ENCODE measurements around the gene CCSER1.
A peak's percentile ranks its signal among the peaks of the same experiment; 100 is the strongest.
"Not testable (repeated sequence)": the region's sequence is repeated elsewhere in the genome, so short reads cannot be mapped to it uniquely, and the experiment has no call there.

CCSER1 gene

DNA sequence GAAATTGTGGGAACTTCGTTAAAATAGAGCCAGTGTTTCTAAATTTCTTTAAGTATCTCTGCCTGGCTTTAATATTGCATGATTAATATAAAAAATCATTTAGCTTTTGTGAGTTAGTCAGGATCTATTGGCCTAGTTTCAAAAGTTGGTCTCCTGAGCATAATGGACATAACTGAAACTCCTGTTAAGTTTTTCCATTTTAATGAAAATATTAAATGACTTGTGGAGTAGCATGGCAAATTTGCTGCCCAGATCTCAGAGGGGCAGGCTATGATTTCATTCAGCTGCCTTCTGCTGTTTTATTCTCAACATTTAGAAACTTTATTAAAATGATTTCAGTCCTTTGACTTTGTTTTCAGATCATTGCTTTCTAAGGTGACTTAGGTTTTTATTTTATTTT, 1213.6 kb downstream of the CCSER1 start:
- no peak for DNase-seq (ENCODE audit: low read depth)

DNA sequence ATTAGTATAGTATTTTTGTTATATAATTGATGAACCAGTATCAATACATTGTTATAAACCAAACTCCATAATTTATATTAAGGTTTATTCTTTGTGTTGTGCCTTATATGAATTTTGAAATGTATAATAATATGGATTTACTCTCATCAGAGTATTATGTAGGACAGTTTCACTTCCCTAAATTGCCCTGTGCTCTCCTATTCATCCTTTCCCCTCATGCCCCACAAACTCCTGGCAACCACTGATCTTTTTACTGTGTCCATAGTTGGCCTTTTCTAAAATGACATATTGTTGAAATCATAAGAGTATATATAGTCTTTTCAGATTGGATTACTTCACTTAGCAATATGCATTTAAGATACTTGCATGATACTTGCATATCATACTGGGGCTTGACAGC, 1218.4 kb downstream of the CCSER1 start:
- H3K4me3 ChIP-seq (ENCODE audit: low read depth, low read length), result no peak overlapping the region
- DNase-seq (ENCODE audit: low read depth), result no peak

More for the DNA sequence above, 1213.6 kb downstream of the CCSER1 start:
- H3K4me3 ChIP-seq (ENCODE audit: low read depth, low read length), result no peak overlapping the region

DNA sequence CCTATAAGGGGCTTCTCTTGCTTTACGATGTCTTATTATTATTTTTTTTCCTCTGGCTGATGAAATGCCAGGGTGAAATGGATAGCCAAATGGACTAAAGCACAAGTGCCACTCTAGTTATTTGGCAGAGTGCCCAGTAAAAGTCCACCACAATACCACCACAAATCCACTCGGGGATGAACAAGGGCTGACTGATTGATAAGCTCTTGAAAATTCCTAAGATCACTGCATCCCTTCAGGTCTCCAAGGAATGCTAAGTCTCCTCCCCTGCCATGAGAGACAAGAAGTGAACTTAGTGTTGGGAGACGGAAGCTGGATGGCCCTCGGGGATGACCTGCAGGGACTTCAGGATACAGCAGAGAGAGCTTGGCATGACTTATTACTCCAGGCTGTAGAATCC, 1229.3 kb downstream of the CCSER1 start:
- DNase-seq (ENCODE audit: low read depth); H3K4me3 ChIP-seq (ENCODE audit: low read depth, low read length): not testable (repeated sequence)

DNA sequence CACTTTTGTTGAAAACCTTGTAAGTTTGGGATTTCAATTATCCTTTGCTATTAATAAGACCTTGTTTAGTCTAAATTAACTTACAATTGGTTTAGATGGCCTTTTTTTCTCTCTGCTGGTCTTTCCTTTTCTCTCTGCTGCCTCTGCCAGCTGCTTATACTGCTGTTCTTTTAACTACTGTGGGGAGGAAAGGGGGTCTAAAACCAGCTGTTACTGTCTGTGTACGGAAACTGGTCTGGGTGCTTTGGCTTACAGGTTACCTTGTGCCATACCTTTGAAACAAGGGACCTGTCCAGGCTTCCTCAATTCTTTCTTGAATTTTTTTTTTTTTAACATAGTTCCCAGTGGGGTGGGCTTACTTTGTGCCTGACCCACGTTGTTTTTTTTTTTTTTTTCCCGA, 1230.8 kb downstream of the CCSER1 start:
- DNase-seq (ENCODE audit: low read depth); H3K4me3 ChIP-seq (ENCODE audit: low read depth, low read length): not testable (repeated sequence)

DNA sequence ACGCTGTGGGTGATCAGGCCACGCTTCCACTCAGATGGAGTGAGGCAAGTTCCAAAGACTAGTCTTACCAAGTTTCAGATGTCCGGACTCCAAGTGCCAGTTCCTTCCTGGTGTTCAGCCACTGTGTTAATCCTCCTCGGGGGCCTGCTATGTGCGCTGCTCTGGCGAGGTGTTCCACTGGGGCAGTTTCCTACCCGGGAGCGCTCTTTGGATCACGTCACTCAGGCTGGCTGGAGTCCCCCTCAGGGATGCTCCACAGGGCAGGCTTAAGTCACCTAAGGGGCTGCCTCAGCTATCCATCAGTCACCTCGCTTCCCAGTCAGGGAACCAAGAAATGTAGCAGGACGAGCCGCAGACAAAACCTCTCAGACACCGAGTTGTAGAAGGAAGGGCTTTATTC, 1231.4 kb downstream of the CCSER1 start:
- DNase-seq (ENCODE audit: low read depth); H3K4me3 ChIP-seq (ENCODE audit: low read depth, low read length): not testable (repeated sequence)

DNA sequence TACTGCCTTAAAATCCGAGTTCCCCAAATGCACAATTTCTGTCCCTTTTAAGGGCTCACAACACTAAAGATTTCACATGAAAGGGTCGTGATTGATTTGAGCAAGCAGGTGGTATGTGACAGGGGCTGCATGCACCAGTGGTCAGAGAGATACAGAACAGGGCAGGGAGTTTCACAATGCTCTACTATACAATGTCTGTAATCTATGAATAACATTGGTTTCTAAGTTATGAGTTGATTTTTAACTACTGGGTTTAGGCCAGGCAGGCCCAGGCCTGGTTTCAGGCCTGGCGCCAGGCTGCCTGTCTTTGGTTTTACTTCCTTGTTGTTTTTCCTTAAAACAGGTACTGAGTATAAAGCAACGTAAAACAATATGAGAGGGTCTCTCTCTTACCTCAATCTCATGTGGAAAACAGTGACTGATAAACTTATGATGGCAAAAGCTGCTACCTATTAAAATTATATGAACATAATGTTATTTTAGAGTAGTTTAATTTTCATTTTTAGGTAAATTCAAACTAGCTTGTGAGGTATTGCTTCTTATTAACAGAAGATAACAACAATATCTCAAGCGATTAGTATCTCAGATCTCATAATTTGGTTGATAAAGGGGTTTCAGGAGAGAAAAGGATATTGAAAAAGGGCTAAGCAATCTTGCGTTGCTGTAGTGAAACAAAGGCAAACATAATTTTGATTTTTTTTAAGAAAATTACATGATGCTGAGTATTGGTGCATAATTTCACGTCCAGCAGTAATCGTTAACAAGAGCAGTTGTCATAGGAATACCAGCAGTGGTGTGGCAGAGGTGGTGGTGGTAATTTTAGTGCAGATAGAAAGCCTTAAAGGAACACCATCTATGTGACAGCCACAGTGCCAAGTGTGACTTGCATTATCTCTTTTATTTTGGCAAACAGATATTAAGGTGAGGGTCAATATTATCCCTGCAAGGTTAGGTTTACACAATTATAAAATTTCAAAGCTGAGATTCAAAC, 1232.1 kb downstream of the CCSER1 start:
- H3K4me3 ChIP-seq (ENCODE audit: low read depth, low read length), result no peak overlapping the region
- no peak for DNase-seq (ENCODE audit: low read depth)

DNA sequence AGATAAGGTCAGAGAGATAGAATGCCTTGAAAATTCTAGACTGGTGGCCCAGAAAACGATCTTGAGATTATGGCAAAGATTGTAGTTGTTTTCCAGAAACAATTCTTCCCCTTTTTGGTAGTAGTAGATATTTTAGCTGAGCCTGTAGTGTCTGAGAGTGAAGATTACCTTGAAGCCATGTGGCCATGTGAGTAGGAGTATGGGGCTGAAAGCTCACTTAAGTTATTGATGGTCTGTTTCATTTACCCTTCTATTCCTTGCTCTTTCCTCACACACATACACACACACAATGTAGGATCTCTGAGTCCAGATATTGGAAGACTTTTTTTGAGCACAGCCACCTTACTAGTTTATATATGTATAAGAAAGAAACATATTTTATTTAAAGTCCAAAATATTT, 1234.9 kb downstream of the CCSER1 start:
- no peak overlapping the region for H3K4me3 ChIP-seq (ENCODE audit: low read depth, low read length)
- no peak for DNase-seq (ENCODE audit: low read depth)

DNA sequence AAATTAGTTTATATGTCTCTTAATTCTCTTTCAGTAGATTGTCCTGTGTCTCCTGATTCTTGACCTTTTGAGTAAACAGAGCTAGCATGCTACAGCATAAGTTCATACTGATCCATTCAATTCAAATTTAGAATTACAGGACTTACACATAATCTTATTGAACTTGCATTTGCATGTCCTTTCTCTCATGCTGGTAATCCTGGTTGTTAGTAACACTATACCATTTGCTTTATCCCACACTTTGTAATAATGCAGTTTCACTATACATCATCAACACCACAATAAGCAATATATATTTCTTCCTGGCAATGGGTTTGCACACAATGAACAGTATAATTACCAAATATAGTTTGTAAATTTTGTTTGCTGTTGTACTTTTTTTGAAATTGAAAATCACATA, 1239.4 kb downstream of the CCSER1 start:
- DNase-seq (ENCODE audit: low read depth), result no peak
- no peak overlapping the region for H3K4me3 ChIP-seq (ENCODE audit: low read depth, low read length)

DNA sequence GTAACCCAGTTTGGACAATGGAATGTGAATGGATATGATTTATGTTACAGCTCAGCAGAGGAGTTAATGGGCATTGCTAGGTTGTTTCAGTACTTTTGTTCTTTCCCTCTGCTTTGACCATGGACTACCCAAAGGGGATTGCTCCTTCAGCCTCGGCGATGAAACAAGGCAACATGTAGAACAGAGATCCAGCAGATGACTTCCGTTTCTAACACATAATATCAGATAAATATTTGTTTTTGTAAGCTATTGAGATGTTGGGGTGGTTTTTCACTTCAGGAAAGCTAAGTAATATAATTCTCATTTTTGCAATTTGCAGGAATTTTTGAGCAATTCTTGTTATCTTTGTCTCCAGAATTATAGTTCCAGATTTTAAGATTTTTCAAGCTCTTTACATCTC, 1241.9 kb downstream of the CCSER1 start:
- DNase-seq (ENCODE audit: low read depth), result no peak
- no peak overlapping the region for H3K4me3 ChIP-seq (ENCODE audit: low read depth, low read length)

DNA sequence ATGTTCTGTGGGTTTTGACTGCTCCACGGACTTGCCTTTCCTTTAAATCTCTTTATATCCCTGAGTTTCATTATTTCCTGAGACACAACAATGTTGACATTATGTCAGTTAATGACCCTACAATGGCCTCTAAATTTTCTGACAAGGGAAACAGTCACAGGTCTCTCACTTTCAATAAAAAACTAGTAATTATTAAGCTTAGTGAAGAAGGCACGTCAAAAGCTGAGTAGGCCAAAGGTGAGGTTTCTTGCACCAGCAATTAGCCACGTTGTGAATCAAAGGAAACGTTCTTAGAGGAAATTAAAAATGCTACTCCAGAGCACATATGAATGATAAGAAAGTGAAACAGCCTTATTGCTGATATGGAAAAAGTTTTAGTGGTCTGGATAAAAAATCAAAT, 1246.4 kb downstream of the CCSER1 start:
- H3K4me3 ChIP-seq (ENCODE audit: low read depth, low read length), result no peak overlapping the region
- no peak for DNase-seq (ENCODE audit: low read depth)

DNA sequence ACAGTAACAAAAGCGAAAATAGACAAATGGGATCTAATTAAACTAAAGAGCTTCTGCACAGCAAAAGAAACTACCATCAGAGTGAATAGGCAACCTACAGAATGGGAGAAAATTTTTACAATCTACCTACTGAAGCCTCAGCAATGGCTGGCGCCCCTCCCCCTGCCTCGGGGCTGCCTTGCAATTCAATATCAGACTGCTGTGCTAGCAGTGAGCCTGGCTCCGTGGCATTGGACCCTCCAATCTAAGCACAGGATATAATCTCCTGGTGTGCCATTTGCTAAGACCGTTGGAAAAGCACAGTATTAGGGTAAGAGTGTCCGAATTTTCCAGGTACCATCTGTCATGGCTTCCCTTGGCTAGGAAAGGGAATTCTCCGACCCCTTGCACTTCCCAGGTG, 1278.2 kb downstream of the CCSER1 start:
- DNase-seq (ENCODE audit: low read depth); H3K4me3 ChIP-seq (ENCODE audit: low read depth, low read length): not testable (repeated sequence)

DNA sequence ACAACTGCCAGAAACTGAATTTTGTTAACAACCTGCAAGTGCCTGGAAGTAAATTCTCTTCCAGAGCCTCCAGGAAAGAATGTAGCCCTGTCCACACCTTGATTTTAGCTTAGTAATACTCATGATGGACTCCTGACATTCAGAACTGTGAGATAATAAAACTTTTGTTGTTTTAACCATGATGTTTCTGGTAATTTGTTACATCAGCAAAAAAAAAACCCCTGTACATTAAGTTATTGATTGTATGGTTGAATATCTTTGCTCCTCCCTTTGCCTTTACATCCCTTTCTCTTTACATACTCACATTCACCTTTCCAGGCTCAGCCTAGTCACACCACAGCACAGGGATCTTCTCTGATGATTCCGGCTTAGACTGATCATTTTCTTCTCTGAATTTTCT, 1294.8 kb downstream of the CCSER1 start:
- DNase-seq (ENCODE audit: low read depth), result no peak
- H3K4me3 ChIP-seq (ENCODE audit: low read depth, low read length), result no peak overlapping the region

DNA sequence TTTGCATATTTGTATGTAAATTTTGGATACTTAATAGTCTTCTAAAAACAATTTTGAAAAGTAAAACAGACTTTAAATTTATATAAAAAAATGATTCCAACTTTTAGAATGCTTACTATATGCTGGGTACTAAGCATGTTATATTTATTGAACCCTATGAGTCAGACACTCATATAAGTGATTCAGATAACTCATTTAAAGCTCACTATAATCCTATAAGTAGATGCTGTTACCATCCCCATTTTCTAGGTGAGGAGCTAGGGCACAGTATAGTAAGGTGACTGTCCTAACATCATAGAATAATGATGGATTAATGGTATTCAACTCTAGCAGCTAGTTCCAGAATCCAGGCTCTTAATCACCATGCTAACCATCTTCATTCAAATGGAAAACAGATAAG, 1299.5 kb downstream of the CCSER1 start:
- no peak for DNase-seq (ENCODE audit: low read depth)

DNA sequence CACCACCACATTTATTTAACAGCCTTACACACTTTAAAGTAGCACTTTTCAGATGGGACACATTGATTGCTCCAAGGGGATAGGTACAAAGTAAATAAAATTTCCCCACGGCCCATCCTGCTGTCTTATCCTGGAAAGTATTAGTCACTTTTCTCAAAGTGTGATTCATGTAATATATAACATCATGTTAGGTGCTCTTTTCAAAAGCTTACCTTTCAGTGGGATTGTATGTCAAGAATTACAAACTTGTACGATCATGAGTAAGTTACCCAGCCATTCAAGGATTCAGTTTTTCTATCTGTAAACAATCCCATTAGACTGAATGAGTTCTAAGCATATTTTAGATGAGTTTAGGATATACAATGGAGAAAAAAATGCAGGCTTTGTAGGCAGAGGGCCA, 1300.0 kb downstream of the CCSER1 start:
- DNase-seq (ENCODE audit: low read depth), result no peak

More for the DNA sequence above, 1299.5 kb downstream of the CCSER1 start:
- no peak overlapping the region for H3K4me3 ChIP-seq (ENCODE audit: low read depth, low read length)

DNA sequence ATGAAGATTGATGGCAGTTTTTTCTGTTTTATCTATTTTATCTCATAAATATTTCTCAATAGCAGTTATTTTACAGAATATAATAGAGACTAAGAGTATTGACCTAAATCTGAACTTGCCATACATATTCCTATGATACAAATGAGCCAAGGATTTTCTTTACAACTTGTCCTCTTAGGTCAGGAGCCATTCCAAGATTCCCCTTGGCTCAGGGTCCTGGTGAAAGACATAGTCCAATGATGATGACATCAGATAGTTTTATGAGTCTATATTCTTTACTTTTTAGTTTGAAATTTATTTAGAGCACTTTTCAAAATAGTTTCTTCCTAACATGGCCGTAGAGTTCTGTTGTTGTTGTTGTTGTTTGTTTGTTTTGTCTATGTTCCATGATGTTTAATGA, 1307.4 kb downstream of the CCSER1 start:
- DNase-seq (ENCODE audit: low read depth), result no peak
- no peak overlapping the region for H3K4me3 ChIP-seq (ENCODE audit: low read depth, low read length)

More for the DNA sequence above, 1300.0 kb downstream of the CCSER1 start:
- no peak overlapping the region for H3K4me3 ChIP-seq (ENCODE audit: low read depth, low read length)

DNA sequence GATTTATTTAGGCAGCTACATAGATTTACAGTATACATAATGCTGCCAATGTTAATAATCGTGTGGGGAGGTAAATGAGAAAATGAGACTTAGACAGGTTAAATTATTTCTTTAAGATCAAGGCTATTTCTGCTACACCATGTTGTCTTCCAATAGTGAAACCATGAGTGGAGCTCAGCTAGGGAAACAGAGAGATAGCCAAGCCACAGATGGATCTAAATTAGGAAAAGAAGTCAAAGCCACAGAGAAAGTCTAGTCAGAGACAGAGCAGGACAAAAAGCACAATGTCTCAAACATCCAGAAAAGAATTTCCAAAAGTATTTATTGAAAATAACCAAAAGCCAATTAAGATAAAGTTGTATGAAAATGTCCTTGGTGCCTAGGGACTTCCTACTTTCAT, 1309.4 kb downstream of the CCSER1 start:
- H3K4me3 ChIP-seq (ENCODE audit: low read depth, low read length), result no peak overlapping the region
- no peak for DNase-seq (ENCODE audit: low read depth)

DNA sequence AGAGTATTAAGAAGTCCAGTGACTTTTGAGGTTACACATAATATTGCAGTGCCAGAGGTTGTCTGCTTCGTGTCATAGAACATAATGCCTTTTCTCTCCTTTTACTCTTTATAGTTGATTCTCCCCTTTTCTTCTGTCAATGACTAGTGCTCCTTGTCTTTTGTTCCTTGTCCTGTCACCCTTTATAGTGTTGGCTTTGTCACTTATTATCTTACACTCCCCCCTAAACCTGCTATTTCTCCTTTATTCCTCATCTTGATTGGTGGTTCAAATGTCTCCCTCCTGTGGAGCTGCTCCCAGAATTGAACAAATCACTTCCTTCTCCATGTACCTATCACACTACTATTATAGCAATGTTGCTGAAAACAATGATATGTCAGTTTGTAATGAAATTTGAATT, 1320.0 kb downstream of the CCSER1 start:
- no peak overlapping the region for H3K4me3 ChIP-seq (ENCODE audit: low read depth, low read length)
- no peak for DNase-seq (ENCODE audit: low read depth)

DNA sequence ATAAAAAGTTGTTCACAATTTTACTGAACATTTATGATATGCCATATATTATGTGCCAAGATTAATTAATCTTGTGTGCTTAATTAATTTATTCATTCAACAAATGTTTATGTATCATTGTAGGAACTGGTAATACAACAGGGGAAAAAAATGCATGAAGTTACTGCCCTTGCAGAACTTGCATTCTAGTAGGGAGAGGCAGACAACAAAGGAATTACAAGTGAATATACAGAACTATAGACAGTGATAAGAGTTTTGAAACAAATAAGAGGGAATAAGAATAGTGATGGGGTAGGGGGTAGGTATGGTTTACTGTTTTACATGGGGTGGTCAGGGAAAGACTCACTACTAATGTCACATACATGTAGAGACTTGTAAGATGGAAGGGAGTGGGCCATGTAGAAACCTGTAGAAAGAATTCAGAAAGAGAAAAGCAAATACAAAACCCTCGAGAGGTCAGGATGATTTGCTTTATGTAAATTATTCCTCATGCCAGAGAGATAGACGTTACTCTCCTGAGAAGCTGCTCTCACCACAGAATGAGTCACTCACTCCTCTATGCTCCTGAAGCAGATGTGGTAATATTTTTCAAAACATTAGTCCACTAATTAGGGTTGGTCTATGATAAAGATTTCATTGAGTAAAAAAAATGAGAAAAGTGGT, 1321.6 kb downstream of the CCSER1 start:
- peak; percentile 22 for DNase-seq (ENCODE audit: low read depth)

DNA sequence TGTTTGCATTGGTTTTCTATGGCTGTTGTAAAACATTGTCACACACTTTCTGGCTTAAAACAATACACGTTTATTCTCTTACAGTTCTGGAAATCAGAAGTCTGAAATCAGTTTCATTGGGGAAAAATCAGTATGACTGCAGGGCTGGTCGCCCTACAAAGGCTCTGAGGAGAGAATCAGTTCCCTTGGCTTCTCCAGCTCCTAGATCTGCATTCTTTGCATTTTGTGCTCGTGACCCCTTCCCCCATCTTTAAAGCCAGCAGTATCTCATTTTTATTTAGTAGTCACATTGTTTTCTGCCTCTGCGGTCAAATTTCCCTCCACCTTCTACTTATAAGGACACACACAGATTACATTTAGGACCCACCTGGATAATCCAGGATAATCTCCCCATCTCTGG, 1326.9 kb downstream of the CCSER1 start:
- no peak for DNase-seq (ENCODE audit: low read depth)
- no peak overlapping the region for H3K4me3 ChIP-seq (ENCODE audit: low read depth, low read length)

More for the DNA sequence above, 1321.6 kb downstream of the CCSER1 start:
- H3K4me3 ChIP-seq (ENCODE audit: low read depth, low read length), result no peak overlapping the region

DNA sequence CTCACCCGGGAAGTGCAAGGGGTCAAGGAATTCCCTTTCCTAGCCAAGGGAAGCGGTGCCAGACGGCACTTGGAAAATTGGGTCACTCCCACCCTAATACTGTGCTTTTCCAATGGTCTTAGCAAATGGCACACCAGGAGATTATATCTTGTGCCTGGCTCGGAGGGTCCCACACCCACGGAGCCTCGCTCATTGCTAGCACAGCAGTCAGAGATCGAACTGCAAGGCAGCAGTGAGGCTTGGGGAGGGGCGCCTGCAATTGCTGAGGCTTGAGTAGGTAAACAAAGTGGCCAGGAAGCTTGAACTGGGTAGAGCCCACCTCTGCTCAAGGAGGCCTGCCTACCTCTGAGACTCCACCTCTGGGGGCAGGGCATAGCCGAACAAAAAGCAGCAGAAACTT, 1335.4 kb downstream of the CCSER1 start:
- not testable (repeated sequence) for DNase-seq (ENCODE audit: low read depth); H3K4me3 ChIP-seq (ENCODE audit: low read depth, low read length)

DNA sequence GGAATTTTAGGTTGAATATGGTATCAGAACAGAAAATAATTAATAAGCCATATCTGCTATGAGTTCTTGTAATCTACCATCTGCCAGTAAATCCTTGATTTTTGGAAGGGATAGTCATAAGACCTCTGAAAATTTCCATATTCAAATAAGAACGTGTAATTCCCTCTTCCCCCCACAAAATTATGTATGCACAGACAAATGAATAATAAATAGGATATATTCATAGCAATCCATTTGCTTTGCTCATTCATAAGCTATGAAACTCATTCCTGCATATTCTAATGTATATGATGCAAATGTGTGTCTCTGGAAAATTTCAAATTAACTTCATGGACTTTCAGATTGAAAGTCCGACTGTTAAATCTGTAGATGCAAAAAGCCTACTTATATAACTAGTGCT, 1343.5 kb downstream of the CCSER1 start:
- H3K4me3 ChIP-seq (ENCODE audit: low read depth, low read length), result no peak overlapping the region

More for the DNA sequence above, 1343.5 kb downstream of the CCSER1 start:
- DNase-seq (ENCODE audit: low read depth), result no peak

Data from skeletal muscle cell (primary cell).